Natural killer cell (primary cell): ENCODE data around the gene LASP1. TPM values are rescaled to one million over a fixed set of nuclear protein-coding genes. Genes with fewer than 3 reads are reported as not detected.

Experiments
- ATAC-seq, 3 donors: fragments of 150-1000 bp in 2 of 3; fragments of 200-7000 bp in 1 of 3; cut with Tn5 transposase; 1 replicate in 1 of 3; 2 replicates in 2 of 3; pipeline ENCODE4 v1.10.0; 2021; ENCODE audit warnings: mild to moderate bottlenecking in 2 of 3, moderate library complexity in 2 of 3
- DNase-seq, 2 donors: peaks; one replicate each; pipeline versions ENCODE4 v3.0.0 to v3.0.0-alpha.2; 2013 to 2021; ENCODE audit warnings: mixed read lengths in 1 of 2
- H3K27ac ChIP-seq: one replicate; pipeline ENCODE4 v1.5.1; 2013; ENCODE audit warnings: mild to moderate bottlenecking, low read length
- H3K27me3 ChIP-seq: one replicate; pipeline ENCODE4 v1.6.1; 2013; ENCODE audit warnings: low read length; ENCODE audit not compliant: control insufficient read depth, insufficient read depth
- H3K36me3 ChIP-seq: one replicate; pipeline ENCODE4 v1.6.1; 2013; ENCODE audit warnings: low read length; ENCODE audit not compliant: control insufficient read depth, insufficient read depth
- H3K4me1 ChIP-seq: one replicate; pipeline ENCODE4 v1.6.1; 2013; ENCODE audit warnings: low read length; ENCODE audit not compliant: control insufficient read depth, insufficient read depth
- H3K4me3 ChIP-seq: one replicate; pipeline ENCODE4 v1.5.1; 2013; ENCODE audit warnings: low read length
- H3K9me3 ChIP-seq: one replicate; pipeline ENCODE4 v1.6.1; 2013; ENCODE audit warnings: low read length; ENCODE audit not compliant: control insufficient read depth, insufficient read depth
- H3K27ac Mint-ChIP-seq, 2 donors: one replicate each; pipeline ENCODE4 v1.8.0; 2022; ENCODE audit warnings: mild to moderate bottlenecking in 2 of 2, mixed read lengths in 2 of 2, moderate library complexity in 1 of 2
- H3K27me3 Mint-ChIP-seq, 2 donors: one replicate each; pipeline ENCODE4 v1.8.0; 2022; ENCODE audit warnings: low read depth in 2 of 2, mixed read lengths in 2 of 2
- H3K36me3 Mint-ChIP-seq: one replicate; pipeline ENCODE4 v1.8.0; 2022; ENCODE audit warnings: mixed read lengths
- H3K4me1 Mint-ChIP-seq, 2 donors: one replicate each; pipeline ENCODE4 v1.8.0; 2022; ENCODE audit warnings: mixed read lengths in 2 of 2
- H3K4me3 Mint-ChIP-seq: one replicate; pipeline ENCODE4 v1.8.0; 2022; ENCODE audit warnings: mild to moderate bottlenecking, moderate library complexity, mixed read lengths
- H3K9me3 Mint-ChIP-seq, 2 donors: one replicate each; pipeline ENCODE4 v1.8.0; 2022; ENCODE audit warnings: mixed read lengths in 2 of 2
- WGBS: methylation state at CpG from one replicate; pipeline ENCODE4 v1.1.7; 2013; ENCODE audit warnings: missing lambda C conversion rate; ENCODE audit not compliant: insufficient coverage; 5-methylcytosine and 5-hydroxymethylcytosine counted together
- intact Hi-C: fragments of 100-400 bp; cut with micrococcal nuclease; formaldehyde crosslinking; loops from one replicate; pipeline ENCODE4 v1.14.2; 2022
- total RNA-seq, 4 donors: library from RNA; stranded (reverse); fragments of 120-200 nt in 1 of 4; gene quantifications; one replicate each; pipeline versions ENCODE4 v1.2.3 to v1.2.4, GENCODE V29; 2013 to 2022
- TF ChIP-seq, protein P1 (sequence below): fragments of 200-600 bp; IDR thresholded peaks from one replicate; pipeline ENCODE4 v1.8.0; 2022; ENCODE audit warnings: antibody characterized with exemption

The LASP1 gene
- total RNA-seq, 3 donors from 2014 or later (not counting 1 experiment from before 2014, with no cell fraction given) = 293 to 363 (median 340) TPM

DNA sequence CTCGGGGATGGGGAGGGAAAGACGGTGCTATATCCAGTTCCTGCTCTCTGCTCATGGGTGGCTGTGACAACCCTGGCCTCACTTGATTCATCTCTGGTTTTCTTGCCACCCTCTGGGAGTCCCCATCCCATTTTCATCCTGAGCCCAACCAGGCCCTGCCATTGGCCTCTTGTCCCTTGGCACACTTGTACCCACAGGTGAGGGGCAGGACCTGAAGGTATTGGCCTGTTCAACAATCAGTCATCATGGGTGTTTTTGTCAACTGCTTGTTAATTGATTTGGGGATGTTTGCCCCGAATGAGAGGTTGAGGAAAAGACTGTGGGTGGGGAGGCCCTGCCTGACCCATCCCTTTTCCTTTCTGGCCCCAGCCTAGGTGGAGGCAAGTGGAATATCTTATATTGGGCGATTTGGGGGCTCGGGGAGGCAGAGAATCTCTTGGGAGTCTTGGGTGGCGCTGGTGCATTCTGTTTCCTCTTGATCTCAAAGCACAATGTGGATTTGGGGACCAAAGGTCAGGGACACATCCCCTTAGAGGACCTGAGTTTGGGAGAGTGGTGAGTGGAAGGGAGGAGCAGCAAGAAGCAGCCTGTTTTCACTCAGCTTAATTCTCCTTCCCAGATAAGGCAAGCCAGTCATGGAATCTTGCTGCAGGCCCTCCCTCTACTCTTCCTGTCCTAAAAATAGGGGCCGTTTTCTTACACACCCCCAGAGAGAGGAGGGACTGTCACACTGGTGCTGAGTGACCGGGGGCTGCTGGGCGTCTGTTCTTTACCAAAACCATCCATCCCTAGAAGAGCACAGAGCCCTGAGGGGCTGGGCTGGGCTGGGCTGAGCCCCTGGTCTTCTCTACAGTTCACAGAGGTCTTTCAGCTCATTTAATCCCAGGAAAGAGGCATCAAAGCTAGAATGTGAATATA, 50.8 kb downstream of the LASP1 start:
- Mint-ChIP-seq H3K4me3 (no peak overlapping the region), H3K36me3 (no peaks in the 10 kb centered on the region), H3K27ac (peak overlapping the region; percentile 58 to 78), H3K9me3 (no peaks in the 10 kb centered on the region), H3K4me1 (peaks cover 28 to 57% of the 10 kb centered on the region in 2 donors), H3K27me3 (no peaks in the 10 kb centered on the region)
- 88% methylated on average over 9 of the region's 9 CpGs for WGBS
- H3K27ac ChIP-seq = no peak overlapping the region
- ATAC-seq (no peak), DNase-seq (no peak)
- H3K36me3 ChIP-seq = peaks cover 48% of the 10 kb centered on the region
- H3K27me3 ChIP-seq = no peaks in the 10 kb centered on the region
- no peak overlapping the region for H3K4me3 ChIP-seq
- intact Hi-C loops = no loop called here
- H3K9me3 ChIP-seq = no peaks in the 10 kb centered on the region
- TF ChIP-seq, protein P1, sequence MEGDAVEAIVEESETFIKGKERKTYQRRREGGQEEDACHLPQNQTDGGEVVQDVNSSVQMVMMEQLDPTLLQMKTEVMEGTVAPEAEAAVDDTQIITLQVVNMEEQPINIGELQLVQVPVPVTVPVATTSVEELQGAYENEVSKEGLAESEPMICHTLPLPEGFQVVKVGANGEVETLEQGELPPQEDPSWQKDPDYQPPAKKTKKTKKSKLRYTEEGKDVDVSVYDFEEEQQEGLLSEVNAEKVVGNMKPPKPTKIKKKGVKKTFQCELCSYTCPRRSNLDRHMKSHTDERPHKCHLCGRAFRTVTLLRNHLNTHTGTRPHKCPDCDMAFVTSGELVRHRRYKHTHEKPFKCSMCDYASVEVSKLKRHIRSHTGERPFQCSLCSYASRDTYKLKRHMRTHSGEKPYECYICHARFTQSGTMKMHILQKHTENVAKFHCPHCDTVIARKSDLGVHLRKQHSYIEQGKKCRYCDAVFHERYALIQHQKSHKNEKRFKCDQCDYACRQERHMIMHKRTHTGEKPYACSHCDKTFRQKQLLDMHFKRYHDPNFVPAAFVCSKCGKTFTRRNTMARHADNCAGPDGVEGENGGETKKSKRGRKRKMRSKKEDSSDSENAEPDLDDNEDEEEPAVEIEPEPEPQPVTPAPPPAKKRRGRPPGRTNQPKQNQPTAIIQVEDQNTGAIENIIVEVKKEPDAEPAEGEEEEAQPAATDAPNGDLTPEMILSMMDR = no peak
- H3K4me1 ChIP-seq = peaks cover 20% of the 10 kb centered on the region

DNA sequence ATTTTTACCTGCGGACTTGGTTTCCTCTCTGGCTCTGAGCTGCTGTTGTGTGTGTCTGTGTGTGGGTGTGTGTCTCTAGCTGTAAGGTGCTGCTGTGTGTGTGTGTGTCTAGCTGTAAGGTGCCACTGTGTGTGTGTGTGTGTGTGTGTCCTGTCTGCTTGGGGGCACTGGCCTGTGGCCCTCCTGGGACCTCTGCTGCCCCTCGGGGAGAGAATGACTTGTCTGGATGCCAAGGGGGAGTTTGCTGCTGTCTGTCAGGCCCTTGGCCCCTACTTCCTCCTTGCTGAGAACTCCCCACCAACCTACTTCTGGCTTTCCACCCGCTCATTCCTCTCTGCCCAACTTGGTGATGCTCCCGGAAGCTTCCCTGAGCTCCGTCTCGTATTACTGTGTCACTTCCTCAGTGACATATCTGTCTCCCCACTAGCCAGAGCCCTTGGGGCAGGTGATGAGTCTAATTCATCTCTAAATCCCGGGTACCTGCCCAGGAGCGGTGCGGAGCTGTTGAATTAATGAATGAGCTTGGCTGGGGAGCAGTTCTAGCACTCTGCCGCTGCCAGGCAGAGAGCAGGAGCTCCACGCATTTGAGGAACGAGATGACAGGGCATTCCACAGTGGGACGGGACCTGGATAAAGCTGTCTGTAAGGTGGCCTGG, 52.0 kb downstream of the LASP1 start:
- Mint-ChIP-seq H3K4me1 (peaks cover 32 to 58% of the 10 kb centered on the region in 2 donors), H3K9me3 (no peaks in the 10 kb centered on the region), H3K27ac (peak overlapping the region; percentile 58 to 78), H3K36me3 (no peaks in the 10 kb centered on the region), H3K27me3 (no peaks in the 10 kb centered on the region), H3K4me3 (peak overlapping the region; percentile 0)
- intact Hi-C loops = no loop called here
- no peak overlapping the region for H3K27ac ChIP-seq
- WGBS = 89% methylated on average over 13 of the region's 13 CpGs
- TF ChIP-seq, protein P1 = no peak
- no peaks in the 10 kb centered on the region for H3K27me3 ChIP-seq
- peaks cover 23% of the 10 kb centered on the region for H3K4me1 ChIP-seq
- no peaks in the 10 kb centered on the region for H3K9me3 ChIP-seq
- DNase-seq (no peak), ATAC-seq (no peak)
- no peak overlapping the region for H3K4me3 ChIP-seq
- peaks cover 42% of the 10 kb centered on the region for H3K36me3 ChIP-seq

GRCh38 chr17:38922538-38923297, 52.9 kb downstream of the LASP1 start:
- WGBS = 95% methylated on average over 6 of the region's 6 CpGs
- Mint-ChIP-seq H3K4me3 (no peak overlapping the region), H3K27me3 (no peaks in the 10 kb centered on the region), H3K4me1 (peaks cover 29 to 56% of the 10 kb centered on the region in 2 donors), H3K36me3 (no peaks in the 10 kb centered on the region), H3K27ac (peak overlapping the region; percentile 58 to 78), H3K9me3 (no peaks in the 10 kb centered on the region)
- DNase-seq = no peak
- Histone ChIP-seq H3K9me3 (no peaks in the 10 kb centered on the region), H3K4me3 (no peak overlapping the region), H3K27me3 (no peaks in the 10 kb centered on the region), H3K4me1 (peaks cover 23% of the 10 kb centered on the region), H3K27ac (no peak overlapping the region), H3K36me3 (peaks cover 34% of the 10 kb centered on the region)
- ATAC-seq = peak in 1 of 3 donors; percentile 14
- TF ChIP-seq, protein P1 = no peak
- intact Hi-C loops = no loop called here
